ENCODE data around the gene IDH2. TPM values are rescaled to one million over a fixed set of nuclear protein-coding genes. Genes with fewer than 3 reads are reported as not detected.

IDH2 gene
- total RNA-seq, 6 experiments from 2014 or later = 26.3 to 32.4 (median 28.9) TPM

DNA sequence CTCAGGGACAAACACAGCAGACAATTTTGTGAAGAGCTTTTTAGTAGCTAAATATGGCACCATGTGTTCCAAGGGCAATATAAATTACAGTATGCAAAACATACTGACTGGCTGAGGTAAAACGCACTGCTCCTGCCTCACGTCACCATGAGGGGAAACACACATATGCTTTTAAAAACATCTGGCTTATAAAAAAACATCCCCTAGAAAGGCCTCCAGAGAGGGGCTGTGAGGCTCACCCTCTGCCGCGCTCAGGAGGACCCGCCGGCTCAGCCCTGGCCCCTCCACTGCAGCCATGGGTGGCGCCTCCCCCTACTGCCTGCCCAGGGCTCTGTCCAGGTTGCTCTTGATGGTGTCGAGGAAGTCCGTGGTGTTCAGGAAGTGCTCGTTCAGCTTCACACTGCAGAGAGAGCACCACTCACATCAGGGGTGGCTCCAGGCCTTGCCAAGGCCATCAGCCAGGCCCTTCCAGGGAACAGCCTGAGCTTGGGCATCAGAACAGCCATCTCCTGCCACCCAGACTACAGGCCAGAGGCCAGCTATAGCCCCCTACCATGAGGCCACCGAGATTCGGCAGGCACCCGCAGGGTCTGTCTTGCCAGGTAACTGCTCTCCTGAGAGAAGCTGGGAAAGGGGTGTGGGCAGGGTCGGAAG lies 18.2 kb downstream of the IDH2 start:
- Mint-ChIP-seq H3K4me1 (ENCODE audit: low read depth) (0 out of 2 replicates have a peak, but pooled peaks cover 4% of the 10 kb centered on the region), H3K36me3 (ENCODE audit: low read depth) (0 out of 2 replicates have a peak, but pooled peaks cover 4% of the 10 kb centered on the region), H3K9me3 (no peaks in the 10 kb centered on the region), H3K27me3 (ENCODE audit: insufficient read depth) (no peaks in the 10 kb centered on the region; the same call in 1 of the 2 replicates), H3K4me3 (no peak overlapping the region), H3K27ac (no peak overlapping the region)
- no peak for DNase-seq
- TF ChIP-seq CTCF (IDR thresholded peaks at IDR 0.05) = no peak

DNA sequence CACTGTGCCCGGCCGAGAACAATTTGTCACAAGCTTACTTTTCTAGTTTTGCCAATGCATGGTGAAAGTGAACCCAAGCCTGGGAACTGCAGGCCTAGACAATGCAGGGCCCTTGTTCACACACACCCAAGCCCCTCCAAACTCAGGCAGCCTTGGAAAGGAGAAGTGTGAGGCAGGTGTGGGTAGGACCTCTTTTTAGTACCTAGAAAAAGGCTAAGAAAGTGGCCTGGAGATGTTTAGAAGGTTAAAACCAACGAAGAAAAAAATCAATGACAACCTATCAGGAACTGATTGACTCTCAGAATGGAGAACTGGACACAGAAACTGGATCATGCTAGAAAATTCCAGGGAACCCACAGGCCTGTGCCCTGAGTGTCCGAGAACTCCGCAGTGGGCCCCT lies 18.8 kb downstream of the IDH2 start:
- H3K4me1 Mint-ChIP-seq (ENCODE audit: low read depth) = 0 out of 2 replicates have a peak, but pooled peaks cover 4% of the 10 kb centered on the region
- no peak overlapping the region for H3K27ac Mint-ChIP-seq
- no peak overlapping the region for H3K4me3 Mint-ChIP-seq
- no peaks in the 10 kb centered on the region; the same call in 1 of the 2 replicates for H3K27me3 Mint-ChIP-seq (ENCODE audit: insufficient read depth)
- no peaks in the 10 kb centered on the region for H3K9me3 Mint-ChIP-seq
- 0 out of 2 replicates have a peak, but pooled peaks cover 4% of the 10 kb centered on the region for H3K36me3 Mint-ChIP-seq (ENCODE audit: low read depth)
- no peak for TF ChIP-seq CTCF (IDR thresholded peaks at IDR 0.05)
- DNase-seq = no peak

GRCh38 chr15:90082140-90082715 lies 20.0 kb downstream of the IDH2 start:
- no peak for DNase-seq
- Mint-ChIP-seq H3K27me3 (ENCODE audit: insufficient read depth) (no peaks in the 10 kb centered on the region; the same call in 1 of the 2 replicates), H3K9me3 (no peaks in the 10 kb centered on the region), H3K27ac (no peak overlapping the region), H3K4me3 (no peak overlapping the region), H3K4me1 (ENCODE audit: low read depth) (0 out of 2 replicates have a peak, but pooled peaks cover 4% of the 10 kb centered on the region), H3K36me3 (ENCODE audit: low read depth) (no peaks in the 10 kb centered on the region)
- TF ChIP-seq CTCF (IDR thresholded peaks at IDR 0.05) = no peak

GRCh38 chr15:90080818-90081393 lies 21.4 kb downstream of the IDH2 start:
- H3K4me3 Mint-ChIP-seq = no peak overlapping the region
- no peak for TF ChIP-seq CTCF (IDR thresholded peaks at IDR 0.05)
- H3K4me1 Mint-ChIP-seq (ENCODE audit: low read depth) = no peaks in the 10 kb centered on the region
- no peak for DNase-seq
- H3K27me3 Mint-ChIP-seq (ENCODE audit: insufficient read depth) = no peaks in the 10 kb centered on the region
- no peaks in the 10 kb centered on the region for H3K9me3 Mint-ChIP-seq
- no peaks in the 10 kb centered on the region for H3K36me3 Mint-ChIP-seq (ENCODE audit: low read depth)
- no peak overlapping the region for H3K27ac Mint-ChIP-seq

- no peak overlapping the region for H3K27ac Mint-ChIP-seq
- no peaks in the 10 kb centered on the region for H3K27me3 Mint-ChIP-seq (ENCODE audit: insufficient read depth)
- H3K9me3 Mint-ChIP-seq = no peaks in the 10 kb centered on the region
- no peak overlapping the region for H3K4me3 Mint-ChIP-seq
- H3K4me1 Mint-ChIP-seq (ENCODE audit: low read depth) = no peaks in the 10 kb centered on the region
- no peak for TF ChIP-seq CTCF (IDR thresholded peaks at IDR 0.05)
- DNase-seq = no peak
- H3K36me3 Mint-ChIP-seq (ENCODE audit: low read depth) = no peaks in the 10 kb centered on the region
Observed at GRCh38 chr15:90080458-90080755, 21.9 kb downstream of the IDH2 start.
